Breast epithelium (tissue), 3 donors: ENCODE measurements around the gene RARG.

Source experiments
- POLR2A ChIP-seq: fragments of 450-650 bp; IDR thresholded peaks from one replicate; pipeline ENCODE4 v1.6.1; 2016; ENCODE audit warnings: antibody characterized with exemption, mild to moderate bottlenecking, moderate library complexity
- POLR2AphosphoS5 ChIP-seq, 3 donors: sonication (generic); formaldehyde crosslinking; IDR thresholded peaks; one replicate each; pipeline ENCODE4 v1.6.1; 2017; ENCODE audit warnings: antibody characterized with exemption in 3 of 3
- TF ChIP-seq, protein P1 (sequence below), 3 donors: fragments of 450-650 bp; IDR thresholded peaks; one replicate each; pipeline ENCODE4 v1.5.1; 2016 to 2017; ENCODE audit warnings: antibody characterized with exemption in 3 of 3, mild to moderate bottlenecking in 3 of 3, moderate library complexity in 3 of 3

DNA sequence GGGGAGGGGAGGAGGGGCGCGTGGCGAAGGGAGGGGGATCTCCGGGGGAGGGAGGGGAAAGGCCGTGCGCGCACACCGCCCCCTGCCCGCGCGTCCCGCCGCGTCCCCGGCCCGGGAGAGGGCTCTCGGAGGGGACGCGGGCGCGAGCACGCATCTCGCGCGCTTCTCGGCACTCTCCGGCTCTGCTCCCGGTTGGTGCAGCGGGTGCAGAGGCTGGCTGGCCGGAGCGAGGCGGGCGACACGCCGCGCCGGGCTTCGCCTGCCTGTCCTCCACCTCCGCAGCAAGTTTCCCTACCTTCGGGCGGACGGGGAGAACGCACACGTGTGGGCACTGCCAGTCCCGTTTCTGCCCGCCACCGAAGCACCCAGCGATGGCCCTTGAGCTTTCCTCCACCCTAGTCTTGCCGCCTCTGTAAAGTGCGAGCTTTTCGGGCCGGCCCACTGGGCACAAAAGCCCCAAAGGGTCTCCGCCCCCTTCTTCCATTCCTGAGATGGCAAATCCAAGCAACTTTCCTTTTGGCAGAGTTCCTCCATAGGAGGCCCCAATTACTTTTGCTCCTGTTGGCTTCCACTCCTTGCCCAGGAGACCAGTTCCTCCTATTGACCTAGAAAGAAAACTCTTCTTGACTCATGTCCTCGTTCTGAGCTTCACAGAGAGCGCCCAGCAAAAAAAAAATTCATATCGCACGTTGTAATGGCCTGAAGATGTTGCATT is 50.9 kb downstream of the RARG start:
- TF ChIP-seq, protein P1, sequence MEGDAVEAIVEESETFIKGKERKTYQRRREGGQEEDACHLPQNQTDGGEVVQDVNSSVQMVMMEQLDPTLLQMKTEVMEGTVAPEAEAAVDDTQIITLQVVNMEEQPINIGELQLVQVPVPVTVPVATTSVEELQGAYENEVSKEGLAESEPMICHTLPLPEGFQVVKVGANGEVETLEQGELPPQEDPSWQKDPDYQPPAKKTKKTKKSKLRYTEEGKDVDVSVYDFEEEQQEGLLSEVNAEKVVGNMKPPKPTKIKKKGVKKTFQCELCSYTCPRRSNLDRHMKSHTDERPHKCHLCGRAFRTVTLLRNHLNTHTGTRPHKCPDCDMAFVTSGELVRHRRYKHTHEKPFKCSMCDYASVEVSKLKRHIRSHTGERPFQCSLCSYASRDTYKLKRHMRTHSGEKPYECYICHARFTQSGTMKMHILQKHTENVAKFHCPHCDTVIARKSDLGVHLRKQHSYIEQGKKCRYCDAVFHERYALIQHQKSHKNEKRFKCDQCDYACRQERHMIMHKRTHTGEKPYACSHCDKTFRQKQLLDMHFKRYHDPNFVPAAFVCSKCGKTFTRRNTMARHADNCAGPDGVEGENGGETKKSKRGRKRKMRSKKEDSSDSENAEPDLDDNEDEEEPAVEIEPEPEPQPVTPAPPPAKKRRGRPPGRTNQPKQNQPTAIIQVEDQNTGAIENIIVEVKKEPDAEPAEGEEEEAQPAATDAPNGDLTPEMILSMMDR (IDR thresholded peaks at IDR 0.05): no peak
- TF ChIP-seq POLR2A (no peak), POLR2AphosphoS5 (IDR thresholded peaks at IDR 0.05) (no peak)
